NCI-H1105 (cell line): Measurements from ENCODE around the gene DMRTC2.
"Not testable (repeated sequence)": the region's sequence is repeated elsewhere in the genome, so short reads cannot be mapped to it uniquely, and the experiment has no call there.

Experiments used
- DNase-seq: peaks from one replicate; lab custom pipeline; 2025; lab: John Stamatoyannopoulos, UW

DMRTC2 gene

DNA sequence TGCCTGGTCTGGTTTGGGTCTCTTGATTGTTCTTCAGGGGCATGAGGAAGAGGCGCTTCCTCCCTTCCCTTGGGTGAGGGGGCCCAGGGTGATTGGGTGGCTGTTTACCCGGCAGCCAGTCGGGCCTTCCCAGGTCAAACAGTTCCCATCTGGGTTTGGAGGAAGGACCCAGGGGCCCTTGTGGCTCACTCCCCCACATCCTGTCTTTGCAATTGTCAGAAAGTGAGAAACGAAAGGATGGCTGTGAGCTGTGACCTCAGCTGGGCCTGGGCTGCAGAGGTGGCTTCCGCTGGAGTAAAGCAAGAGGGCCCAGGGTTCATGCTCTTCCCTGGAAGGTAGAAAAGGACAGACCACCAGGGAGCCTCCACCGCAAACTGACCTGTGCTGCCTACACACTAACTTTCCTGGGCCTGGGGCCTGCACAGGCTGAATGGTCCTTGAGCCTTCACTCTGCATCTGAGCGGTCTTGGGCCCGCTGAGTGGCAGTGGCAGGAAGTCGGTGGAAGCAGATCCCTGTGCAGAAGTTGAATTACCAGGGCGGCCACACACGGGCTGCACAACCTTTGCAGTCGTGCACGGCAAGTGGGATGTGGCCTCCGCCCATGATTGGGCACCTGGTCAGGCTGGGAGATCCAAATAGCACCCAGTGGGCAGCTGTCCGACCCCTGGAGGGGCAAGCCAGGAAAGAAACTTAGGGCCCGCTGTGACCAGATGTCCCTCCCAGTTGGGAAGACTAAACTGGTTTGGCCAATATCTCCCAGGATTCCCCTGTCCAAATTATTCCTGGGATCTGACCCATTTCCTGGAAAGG is 26.9 kb downstream of the DMRTC2 start:
- no peak for DNase-seq

DNA sequence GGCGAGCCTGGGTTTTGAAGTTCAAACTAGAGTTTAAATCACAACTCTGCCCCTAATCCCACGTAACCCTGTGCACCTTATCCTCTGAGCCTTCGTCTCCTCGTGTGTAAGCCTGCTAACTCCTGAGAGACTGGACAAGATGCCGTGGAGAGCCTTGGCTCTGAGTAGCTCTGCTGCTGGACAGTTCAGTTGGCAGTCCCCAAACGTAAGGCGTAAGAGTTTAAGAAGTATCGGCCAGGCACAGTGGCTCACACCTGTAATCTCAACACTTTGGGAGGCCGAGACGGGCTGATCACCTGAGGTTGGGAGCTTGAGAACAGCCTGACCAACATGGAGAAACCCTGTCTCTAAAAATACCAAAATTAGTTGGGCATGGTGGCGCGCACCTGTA is 27.5 kb downstream of the DMRTC2 start:
- no peak for DNase-seq

GRCh38 chr19:41872775-41873647 is 28.2 kb downstream of the DMRTC2 start:
- DNase-seq = peak; percentile 20

- DNase-seq = not testable (repeated sequence)
These were observed 31.1 kb downstream of the DMRTC2 start for GRCh38 chr19:41875973-41876372.

DNA sequence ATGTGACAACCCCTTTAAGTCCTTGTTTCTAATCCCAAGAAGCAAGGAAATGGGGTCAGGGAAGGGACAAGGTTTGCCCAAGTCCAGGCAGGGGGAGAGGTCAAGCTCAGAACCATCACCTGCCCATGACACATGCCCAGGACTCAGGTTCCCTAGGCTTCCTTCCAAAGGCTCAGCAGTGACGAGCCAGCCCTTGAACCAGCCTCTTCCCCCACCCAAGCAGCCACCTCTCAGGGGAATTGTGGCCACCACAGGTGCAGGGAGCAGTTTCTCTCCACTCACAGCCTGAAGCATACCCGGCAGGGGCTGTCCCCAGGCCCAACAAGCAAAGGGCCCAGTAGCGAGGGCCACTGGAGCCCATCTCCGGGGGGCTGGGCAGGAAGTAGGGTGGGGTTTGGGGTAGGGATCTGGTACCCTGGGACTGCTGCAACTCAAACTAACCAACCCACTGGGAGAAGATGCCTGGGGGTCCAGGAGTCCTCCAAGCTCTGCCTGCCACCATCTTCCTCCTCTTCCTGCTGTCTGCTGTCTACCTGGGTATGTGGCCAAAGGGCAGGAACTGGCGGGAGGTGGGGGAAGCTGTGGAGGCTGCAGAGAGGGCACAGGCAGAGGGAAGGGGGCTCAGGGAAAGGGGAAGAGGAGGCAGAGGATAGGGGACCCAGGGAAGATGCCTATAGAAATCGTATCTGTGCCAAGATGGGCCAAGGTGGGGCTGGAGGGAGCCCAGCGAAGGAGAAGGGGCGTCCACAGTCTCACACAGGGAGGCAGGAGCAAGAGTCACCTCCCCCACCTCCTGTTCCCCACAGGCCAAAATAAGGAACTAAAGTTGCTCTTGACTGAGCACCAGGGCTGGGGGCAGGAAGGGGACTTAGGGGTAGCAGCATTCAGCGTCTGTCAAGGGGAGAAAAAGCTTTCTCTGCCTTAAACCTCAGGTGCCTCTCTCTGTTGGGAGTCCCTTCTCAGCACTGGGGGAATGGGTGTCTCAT is 32.3 kb downstream of the DMRTC2 start, which contains the start of gene CD79A:
Gene CD79A (plus strand): TSS at position 433 of the 986 bp plus-strand sequence. CDS start 26 bp downstream, at position 459.
- no peak for DNase-seq

DNA sequence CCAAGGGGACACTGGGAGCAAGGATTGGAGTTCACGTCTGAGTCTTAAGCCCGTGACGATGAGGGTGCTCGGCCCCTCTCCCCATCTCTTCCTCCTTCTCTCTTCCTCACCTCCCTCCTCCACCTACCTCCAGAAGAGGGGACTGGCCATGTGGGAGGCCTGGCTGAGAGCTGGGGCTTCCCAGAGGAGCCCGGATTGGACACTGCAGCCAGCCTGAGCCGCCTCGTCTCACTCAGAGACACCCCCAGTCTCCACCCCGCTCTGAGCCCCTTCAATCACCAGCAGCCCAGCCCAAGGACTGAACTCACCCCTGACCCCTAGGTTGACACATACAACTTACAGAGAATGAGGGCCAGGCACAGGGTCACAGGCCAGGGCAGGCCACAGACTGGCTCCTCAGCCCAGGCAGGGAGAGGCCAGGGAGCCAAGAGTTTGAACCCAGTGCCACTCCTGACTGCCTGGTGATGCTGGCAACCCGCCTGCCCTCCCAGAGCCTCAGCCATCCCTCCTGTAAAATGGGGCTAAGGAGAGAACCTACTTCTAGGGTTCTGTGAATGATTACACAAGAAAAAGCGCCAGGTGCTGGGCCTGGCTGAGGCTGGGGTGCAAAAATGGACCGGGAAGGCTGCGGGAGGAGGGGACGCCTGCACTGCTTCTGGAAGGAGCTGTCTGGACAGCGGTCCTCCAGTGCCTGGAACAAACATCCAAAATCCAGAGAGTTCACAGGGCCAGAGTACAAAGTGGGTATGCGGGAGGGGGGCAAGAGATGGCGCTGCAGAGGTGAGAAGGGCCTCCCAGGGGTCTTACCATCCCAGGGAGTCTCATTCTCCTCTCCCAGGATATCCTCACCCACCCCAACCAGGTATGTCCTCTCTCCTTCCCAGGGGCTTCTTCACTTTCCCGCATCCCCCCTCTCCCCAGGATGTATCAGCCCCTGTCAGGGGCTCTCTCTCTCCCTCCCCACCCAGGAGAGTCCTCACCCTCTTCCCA is 33.4 kb downstream of the DMRTC2 start:
- no peak for DNase-seq

- no peak for DNase-seq
These were observed 34.2 kb downstream of the DMRTC2 start for GRCh38 chr19:41879080-41879479.

- DNase-seq = no peak
These were observed 35.0 kb downstream of the DMRTC2 start for GRCh38 chr19:41879670-41880328.

- no peak for DNase-seq
These were observed 35.5 kb downstream of the DMRTC2 start for GRCh38 chr19:41880329-41880708.

DNA sequence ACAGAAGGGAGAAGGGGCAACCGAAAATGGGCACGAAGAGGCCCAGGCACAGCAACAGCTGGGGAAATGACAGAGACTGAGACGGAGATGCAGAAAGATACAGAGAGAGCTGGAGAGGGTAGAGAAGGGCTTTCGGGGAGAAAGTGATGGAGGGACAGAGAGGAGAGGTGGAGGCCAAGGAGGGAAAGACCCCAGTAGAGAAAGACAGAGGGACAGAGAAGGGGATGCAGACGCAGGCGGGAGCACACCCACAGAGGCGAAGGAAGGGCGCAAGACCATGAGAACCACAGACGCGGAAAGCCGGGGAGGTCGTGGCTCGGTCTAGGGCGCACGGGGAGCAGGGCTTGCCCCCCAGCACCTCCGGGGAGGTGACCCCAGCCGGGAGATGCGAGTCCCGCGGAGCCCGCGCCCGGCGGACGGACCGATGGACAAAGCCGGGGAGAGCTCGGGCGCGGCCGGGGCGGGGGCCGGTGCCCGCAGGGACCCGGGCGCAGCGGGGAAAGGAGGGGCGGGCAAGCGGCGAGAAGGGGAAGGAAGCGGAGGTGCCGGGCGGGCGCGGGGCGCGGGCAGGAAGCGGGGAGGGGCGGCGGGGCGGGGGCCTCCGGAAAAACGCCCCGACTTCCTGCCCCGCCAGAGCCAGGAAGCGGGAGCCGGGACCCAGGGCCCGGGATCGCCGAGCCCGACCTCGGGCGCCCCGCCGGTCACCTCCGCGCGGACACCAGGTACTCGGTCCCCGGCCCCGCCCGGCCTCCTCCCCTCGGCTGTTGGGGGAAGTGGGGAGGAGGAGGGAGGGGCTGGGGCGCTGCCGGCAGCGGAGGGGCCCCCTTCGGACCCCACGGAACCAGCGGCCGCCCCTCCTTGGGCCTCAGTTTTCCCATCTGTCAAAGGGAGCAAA is 38.0 kb downstream of the DMRTC2 start, which contains the start of gene ARHGEF1:
Gene ARHGEF1 (plus strand): TSS at position 617 of the 895 bp plus-strand sequence. CDS start 4,899 bp downstream, outside the sequence.
- DNase-seq = no peak

DNA sequence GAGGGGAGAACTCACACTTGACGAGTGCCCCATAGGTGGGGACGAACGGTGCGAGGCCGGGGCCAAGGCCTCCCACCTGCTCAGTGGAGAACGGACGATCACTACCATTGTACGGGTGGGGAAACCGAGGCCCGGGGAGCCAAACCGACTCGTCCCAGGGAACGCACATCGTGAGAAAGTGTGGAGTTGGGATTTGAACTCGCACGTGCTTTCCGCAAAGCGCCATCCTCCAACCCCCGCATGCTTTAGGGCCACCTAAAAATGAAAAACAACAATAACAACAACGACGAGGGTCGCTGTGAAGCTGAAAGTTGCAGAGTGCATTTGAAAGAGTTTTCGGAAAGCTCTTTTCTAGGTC is 38.6 kb downstream of the DMRTC2 start:
- DNase-seq = no peak

GRCh38 chr19:41883821-41884733 is 39.2 kb downstream of the DMRTC2 start:
- peak; percentile 97 for DNase-seq

DNA sequence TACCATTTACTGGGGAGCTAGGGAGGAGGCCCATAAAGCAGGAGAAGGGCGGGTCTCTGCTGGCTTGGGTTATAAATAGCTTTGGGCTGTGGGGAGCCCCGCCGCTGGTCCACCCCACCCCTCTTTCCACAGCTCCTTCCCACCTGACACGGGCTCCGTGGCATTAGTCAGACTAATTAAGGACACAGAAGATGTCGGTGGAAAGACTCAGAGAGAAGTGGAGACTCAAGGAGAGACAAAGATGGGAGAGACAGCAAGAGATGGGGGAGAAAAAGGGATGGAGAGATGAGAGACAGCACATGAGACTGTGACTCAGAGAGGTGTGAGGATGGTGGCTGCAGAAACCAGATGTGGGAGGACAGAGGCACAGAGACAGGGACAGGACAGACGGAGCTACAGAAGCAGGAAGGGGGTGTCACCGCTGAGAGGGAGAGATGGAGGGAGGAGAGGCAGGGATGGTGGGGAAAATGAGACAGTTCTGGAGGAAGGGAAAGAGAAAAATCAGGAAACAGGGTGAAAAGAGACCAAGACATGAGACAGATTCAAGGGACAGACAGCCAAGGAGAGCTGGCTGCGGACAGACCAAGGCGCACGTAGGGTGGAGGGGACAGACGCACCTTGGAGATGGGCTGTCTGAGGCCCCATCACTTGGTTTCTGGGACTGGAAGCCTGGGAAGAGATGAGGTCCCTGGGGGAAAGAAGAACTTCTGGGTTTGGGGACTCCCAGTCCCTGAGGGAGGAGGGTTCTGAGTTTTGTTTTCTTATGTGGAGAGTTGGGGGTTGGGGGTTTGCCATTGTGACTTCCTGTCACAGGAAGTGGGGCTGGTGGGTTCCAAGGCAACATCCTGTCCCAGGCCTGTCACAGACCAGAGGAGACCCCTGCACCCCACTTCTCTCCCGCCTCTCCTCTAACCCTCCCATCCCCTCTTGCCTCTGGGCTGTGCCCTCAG is 42.2 kb downstream of the DMRTC2 start:
- DNase-seq = no peak

DNA sequence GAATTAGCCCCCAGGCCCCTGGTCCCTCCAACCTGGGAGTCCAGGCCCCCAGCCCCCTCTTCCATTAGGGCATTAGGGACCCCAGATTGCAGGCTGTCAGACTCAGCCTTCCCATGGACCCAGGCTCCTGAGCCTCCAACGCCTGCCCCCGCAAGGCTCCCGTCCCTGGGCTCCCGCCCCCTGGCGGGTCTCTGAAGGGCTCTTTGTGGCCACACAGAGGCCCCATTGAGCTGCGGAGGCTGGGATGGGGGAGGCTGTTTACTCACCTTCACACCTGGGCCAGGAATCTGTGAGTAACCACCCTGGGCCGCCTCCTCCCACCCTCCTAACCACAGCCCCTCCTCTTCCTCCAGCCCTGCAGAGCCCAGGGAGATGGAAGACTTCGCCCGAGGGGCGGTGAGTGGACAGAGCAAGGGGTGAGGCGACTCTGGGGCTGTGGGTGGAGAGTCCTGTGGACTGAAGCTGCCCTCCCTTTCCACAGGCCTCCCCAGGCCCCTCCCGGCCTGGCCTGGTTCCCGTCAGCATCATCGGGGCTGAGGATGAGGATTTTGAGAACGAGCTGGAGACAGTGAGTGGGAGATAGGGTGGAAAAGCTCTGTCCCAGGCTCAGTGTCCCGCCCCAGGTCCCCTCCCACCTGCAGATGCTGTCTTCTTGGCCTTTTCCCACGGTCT is 43.0 kb downstream of the DMRTC2 start:
- no peak for DNase-seq

GRCh38 chr19:41888926-41889325 is 44.1 kb downstream of the DMRTC2 start:
- DNase-seq = no peak

- no peak for DNase-seq
These were observed 45.1 kb downstream of the DMRTC2 start for GRCh38 chr19:41889896-41890295.
